ENCODE measurements around the gene SLC6A20.

SLC6A20 gene

GRCh38 chr3:45749880-45750279 lies 46.5 kb downstream of the SLC6A20 start:
- POLR2A ChIA-PET, result no interaction called here

More at GRCh38 chr3:45749880-45750279, 46.5 kb downstream of the SLC6A20 start:
- H3K36me3 ChIP-seq (ENCODE audit: control insufficient read depth in 2 of 2, insufficient read depth in 1 of 2, low read length in 2 of 2), result peaks cover 0 to 31% of the 10 kb centered on the region in 2 experiments; a peak in 1 of 3 replicates
- CTCF ChIA-PET, result no interaction called here
- no peaks in the 10 kb centered on the region for H3K4me1 ChIP-seq (ENCODE audit: control insufficient read depth, insufficient read depth, low read length)
- no peak overlapping the region for H3K27ac ChIP-seq (ENCODE audit: extremely low read depth, low read depth, low read length)
- H3K9me3 ChIP-seq (ENCODE audit: control insufficient read depth, insufficient read depth, low read depth, low read length), result no peaks in the 10 kb centered on the region
- TF ChIP-seq ZNF510 (tag by site-specific recombination; IDR thresholded peaks at IDR 0.05; ENCODE audit: insufficient replicate concordance) (no peak), ZNF600 (tag by site-specific recombination; IDR thresholded peaks at IDR 0.05) (no peak), ZNF513 (tag by site-specific recombination; IDR thresholded peaks at IDR 0.05) (no peak), PRDM2 (tag by site-specific recombination; IDR thresholded peaks at IDR 0.05; ENCODE audit: borderline replicate concordance) (no peak), ZNF626 (tag by site-specific recombination; IDR thresholded peaks at IDR 0.05) (no peak), ZNF16 (tag by site-specific recombination; IDR thresholded peaks at IDR 0.05; ENCODE audit: low read depth) (no peak), CTCF (tag by site-specific recombination; IDR thresholded peaks at IDR 0.05) (no peak), ZNF335 (tag by site-specific recombination; conservative IDR thresholded peaks at IDR 0.05) (no peak), ZNF394 (tag by site-specific recombination; IDR thresholded peaks at IDR 0.05; ENCODE audit: borderline replicate concordance) (no peak), ZNF112 (tag by site-specific recombination; IDR thresholded peaks at IDR 0.05) (no peak), ZSCAN5A (tag by site-specific recombination; IDR thresholded peaks at IDR 0.05) (no peak), INSM2 (tag by site-specific recombination; IDR thresholded peaks at IDR 0.05) (no peak), ZBTB10 (tag by site-specific recombination; IDR thresholded peaks at IDR 0.05) (no peak), ZNF350 (tag by site-specific recombination; IDR thresholded peaks at IDR 0.05) (no peak), ZNF629 (tag by site-specific recombination; IDR thresholded peaks at IDR 0.05) (no peak), ZNF555 (tag by site-specific recombination; conservative IDR thresholded peaks at IDR 0.05) (no peak), ZFHX2 (tag by site-specific recombination; conservative IDR thresholded peaks at IDR 0.05) (no peak), ZNF529 (tag by site-specific recombination; IDR thresholded peaks at IDR 0.05; ENCODE audit: insufficient replicate concordance) (no peak)
- no peak overlapping the region for H3K4me3 ChIP-seq (ENCODE audit: low read depth, low read length)

All from HEK293 (cell line).